T1000 (cell line): ENCODE data around the gene ASS1.

ENCODE experiments used
- DNase-seq: peaks from one replicate; lab custom pipeline; 2025; ENCODE audit warnings: mixed read lengths; lab: John Stamatoyannopoulos, UW

Gene ASS1

DNA sequence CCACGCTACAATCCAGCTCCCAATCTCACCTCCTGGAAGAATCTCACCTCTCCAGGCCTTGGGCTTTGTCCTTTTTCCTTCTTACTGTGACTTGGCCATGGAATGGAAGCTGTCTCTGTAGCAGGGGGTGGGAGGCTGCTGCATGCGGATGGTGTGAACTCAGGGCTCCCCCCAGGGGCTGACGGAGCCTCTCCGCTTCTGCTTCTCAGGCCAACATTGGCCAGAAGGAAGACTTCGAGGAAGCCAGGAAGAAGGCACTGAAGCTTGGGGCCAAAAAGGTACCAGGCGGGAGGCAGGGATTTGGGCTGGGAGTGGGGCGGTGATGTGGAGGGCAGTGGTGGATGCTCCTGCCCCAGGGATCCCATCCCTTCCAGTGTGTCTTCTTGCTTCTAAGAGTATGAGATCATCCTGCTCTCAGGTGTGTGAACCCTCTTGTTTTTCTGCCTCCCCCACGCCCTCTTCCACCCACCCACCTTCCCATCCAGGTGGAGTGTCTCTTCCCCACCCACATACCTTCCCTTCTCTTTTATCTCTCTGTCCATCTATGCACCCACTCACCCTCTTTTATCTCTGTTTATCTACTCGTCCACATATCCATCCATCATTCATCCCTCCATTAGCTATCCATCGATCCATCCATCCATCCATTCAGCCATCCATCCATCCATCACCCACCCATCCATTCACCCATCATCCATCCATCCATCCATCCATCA lies 9.5 kb downstream of the ASS1 start:
- no peak for DNase-seq

DNA sequence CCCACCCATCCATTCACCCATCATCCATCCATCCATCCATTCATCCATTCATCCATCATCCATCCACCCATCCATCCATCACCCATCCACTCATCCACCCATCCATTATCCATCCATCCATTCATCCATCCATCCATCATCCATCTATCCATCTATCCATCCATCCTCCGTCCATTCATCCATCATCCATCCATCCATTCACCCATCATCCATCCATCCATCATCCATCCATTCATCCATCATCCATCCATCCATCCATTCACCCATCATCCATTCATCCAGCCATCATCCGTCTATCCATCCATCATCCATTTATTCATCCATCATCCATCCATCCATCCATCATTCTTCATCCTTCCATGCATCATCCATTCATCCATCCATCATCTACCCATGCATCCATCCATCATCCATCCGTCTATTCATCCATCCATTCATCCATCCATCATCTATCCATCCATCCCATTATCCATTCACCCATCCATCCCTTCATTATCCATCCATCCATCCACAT lies 10.1 kb downstream of the ASS1 start:
- no peak for DNase-seq

DNA sequence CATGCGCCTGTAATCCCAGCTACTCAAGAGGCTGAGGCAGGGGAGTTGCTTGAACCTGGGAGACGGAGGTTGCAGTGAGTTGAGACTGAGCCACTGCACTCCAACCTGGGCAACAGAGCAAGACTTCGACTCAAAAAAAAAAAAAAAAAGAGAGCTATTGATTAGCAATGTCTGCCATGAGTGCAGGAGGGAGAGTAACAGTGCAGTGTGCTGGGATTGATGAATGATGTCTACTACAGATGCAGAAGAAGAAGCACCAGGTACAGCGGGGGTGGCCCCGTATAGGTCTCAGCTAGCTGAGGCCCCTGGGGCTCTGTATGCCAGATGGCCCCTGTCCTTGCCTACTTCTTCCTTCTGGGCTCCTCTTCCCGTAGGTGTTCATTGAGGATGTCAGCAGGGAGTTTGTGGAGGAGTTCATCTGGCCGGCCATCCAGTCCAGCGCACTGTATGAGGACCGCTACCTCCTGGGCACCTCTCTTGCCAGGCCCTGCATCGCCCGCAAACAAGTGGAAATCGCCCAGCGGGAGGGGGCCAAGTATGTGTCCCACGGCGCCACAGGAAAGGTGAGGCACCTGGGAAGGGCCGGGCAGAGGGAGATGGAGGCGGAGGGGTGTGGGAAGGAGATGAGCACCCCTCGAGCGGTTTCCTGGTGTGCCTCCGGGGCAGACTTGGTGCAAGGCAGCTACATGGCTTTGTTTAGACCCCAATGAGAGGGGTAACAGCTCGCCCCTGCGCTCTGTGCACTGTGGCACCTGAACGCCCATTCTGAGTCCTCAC lies 13.5 kb downstream of the ASS1 start:
- DNase-seq, result no peak

DNA sequence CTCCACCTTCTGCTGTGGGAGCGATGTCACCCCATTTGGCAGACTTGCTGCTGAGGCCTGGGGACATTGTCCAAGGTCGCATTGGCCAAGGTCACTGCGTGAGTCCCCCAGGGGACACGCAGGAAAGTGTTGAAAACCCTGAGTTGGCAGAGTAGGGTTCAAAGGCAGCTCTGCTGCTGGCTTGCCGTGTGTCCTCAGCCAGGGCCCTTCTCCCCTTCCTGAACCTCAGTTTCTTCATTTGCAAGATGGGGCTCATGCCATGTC lies 14.0 kb downstream of the ASS1 start:
- no peak for DNase-seq

DNA sequence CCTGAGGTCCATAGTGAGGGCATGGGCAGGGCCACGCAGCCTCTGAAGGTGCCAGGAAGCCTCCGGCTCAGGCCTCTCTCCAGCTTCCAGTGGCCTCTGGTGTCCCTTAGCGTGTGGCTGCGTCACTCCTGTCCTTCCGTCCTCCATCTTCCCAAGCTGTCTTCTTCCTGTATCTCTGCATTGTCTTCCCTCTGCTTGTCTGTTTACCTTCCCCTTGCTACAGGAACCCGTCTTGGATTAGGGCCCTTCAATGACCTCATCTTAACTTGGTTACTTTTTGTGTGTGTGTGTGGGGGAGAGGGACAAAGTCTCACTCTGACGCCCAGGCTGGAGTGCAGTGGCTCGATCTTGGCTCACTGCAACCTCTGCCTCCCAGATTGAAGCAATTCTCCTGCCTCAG lies 14.4 kb downstream of the ASS1 start:
- DNase-seq, result no peak

DNA sequence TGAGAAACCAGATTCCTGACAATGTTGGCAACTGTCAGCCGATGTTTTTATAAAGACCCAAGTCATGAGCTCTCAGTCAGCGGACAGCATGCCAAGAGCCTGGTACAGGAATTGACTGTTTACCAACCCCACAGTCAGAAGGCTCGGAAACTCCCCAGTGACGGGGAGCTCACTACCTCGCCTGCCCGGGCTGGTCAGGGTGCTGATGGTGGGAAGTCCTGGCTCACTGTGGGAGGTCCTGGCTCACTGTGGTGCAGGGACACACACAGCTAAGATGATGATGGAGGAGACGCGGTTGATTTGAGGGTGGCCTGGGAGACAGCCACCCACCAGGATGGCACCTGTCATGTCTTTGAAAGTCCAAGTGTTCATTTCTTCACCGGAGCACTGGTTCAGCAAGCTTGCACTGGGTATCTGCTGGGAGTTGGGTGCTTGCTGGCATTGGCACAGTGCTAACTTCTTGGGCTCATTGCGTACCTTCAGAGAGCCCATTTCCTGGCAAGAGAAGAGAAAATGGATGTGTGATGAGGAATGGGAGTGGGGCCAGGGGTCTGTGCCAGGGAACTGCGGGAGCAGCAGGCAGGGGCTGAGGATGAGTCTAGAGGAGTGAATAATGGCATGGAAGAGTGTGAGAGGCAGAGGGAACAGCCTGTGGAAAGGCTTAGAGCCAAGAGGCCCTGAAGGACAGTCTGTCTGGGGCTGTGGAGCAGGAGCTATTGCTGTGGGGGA lies 15.3 kb downstream of the ASS1 start:
- no peak for DNase-seq

DNA sequence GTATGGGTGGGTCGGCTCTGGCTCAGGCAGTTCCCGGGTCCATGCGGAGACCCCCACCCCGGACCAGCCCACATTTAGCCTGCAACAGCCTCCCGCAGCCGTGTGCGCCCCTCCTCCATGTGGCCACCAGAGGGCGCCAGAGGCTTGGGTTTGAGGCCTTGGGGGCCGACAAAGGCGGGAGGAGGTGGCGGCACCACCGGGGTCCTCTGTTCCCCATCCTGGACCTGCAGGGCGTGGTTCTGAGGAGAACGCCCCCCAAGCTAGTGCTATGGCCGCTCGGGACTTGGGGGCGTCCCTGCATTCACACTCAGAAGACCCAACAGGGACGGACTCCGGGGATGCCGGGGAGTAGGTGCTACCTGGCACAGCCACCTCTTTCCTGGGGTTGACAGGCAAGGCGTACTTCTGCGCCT lies 16.5 kb downstream of the ASS1 start:
- peak; percentile 15 for DNase-seq

DNA sequence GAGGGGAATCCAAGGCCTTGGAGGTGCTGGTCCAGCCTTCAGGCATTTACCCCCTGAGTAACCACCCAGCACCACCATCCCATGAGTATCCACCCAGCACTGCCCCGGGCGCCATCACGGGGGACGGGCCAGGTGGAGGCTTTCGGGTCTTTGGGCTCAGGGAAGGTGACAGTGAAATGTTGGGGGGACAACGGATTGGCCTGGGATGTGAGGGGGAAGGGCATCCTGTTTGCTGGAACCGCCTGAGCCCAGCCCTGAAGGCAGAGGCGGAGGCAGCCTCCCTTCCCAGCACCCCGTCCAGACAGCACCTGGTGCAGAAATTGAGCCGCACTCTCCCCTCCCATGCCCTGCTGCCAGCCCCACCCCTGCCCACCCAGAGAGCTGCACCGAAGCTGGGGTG lies 17.0 kb downstream of the ASS1 start:
- no peak for DNase-seq

DNA sequence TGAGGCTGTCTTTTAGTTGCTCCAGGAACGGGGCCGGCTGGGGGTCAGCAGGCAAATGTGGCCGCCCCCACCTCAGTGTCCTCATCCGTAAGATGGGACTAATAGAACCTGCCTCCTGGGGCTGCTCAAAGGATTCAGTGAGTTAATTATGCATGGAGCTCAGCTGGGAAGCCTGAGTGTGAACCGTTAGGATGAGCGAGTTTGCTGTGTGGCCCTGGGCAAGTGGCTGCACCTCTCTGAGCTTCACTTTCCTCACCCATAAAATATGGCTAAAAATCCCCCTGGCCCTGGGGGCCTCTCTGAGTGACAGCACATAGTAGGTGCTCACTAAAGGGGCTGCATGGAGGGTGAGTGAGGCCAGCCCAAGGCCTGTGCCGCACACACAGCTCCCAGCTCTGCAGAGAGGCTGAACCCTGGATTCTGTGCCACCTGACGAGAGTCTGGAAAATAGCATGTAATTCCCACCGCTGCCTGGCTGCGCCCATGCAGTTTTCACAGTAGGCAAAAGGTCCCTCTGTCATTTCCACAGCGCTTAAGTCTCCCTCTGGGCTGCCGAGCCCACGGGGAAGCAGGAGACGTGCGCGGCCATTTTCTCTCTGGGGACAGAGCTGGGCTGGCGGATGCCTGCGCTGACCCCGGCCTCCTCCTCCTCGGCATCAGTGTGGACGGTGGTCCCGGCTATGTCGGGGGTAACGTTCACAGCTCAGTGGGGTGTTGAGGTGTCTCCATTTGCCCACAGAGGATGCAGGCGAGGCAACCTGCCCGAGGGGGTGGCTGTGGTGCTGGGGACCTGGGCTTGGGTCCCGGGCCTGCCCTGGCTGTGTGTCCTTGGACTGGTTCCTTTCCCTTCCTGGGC lies 18.2 kb downstream of the ASS1 start:
- no peak for DNase-seq

DNA sequence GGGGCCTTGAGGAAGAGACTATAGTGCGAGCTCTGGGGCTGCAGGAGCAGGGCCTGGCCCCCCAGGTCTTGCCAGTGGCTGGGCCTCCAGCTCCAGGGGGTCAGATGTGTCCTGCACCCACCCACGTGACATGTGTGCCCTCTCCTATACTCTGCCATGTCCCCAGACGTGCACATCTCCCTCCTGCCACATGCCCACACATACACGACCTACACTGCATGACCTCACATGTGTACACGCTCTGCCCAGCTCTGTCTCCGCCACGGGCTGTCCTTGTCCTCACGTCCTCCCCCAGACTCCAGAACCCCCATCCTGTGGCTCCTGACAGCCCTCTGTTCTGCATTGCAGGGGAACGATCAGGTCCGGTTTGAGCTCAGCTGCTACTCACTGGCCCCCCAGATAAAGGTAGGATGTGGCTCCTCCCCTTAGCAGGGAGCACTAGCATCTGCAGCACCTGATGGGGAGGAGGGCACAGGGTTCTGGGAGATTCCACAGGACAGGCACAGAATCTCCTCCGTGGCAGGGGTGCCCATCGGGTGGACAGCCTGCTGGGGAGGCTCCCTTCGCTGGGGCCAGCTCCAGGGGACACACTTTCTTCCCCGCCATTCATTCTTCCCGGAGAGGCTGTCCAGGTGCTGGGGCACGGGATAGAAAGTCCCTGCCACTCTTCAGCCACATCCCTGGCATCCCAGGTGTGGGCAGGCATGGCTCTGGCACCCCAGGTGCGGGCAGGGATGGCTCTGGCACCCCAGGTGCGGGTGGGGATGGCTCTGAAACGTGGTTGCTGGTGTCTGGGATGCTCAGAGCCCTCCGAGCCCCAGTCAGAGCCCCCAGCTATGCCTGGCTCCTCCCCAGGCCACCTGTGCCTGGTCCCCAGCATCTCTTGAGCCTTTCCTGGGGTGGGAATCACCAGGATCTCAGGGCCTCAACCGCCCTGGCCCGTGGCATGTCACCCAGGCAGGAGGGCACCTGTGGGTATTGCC lies 19.3 kb downstream of the ASS1 start:
- no peak for DNase-seq

DNA sequence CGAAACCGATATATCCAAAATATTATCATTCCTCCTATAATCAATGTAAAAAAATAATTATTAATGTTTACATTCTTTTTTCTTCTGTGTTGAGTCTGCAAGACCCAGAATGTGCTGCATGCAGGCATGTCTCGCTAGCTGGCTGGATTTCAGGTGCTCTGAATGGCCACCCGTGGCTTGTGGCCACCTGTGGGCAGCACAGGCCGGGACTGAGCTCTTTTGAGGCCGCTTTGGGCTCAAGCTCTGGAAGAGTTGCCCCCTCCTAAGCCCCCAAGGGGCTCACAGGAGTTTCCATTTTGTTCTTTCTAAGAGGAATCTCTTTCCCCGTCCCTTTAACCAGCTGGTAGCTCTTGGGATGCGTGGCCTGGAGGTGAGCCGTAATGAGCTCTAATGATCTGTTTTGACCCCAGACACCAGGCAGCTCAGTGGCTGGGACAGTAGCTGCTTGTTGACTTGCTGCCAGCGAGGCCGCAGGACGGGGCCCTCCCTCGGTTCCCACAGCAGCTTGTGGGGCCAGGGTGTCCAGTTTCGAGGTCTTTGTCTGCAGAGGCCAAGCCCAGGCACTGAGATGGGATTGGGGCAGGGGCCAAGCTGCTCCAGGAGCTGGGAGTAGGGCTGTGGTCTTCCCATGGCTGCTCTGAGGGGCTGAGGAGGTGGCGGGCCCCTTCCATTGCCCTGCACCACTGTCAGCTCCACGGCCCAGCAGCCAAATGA lies 20.8 kb downstream of the ASS1 start:
- DNase-seq, result no peak

DNA sequence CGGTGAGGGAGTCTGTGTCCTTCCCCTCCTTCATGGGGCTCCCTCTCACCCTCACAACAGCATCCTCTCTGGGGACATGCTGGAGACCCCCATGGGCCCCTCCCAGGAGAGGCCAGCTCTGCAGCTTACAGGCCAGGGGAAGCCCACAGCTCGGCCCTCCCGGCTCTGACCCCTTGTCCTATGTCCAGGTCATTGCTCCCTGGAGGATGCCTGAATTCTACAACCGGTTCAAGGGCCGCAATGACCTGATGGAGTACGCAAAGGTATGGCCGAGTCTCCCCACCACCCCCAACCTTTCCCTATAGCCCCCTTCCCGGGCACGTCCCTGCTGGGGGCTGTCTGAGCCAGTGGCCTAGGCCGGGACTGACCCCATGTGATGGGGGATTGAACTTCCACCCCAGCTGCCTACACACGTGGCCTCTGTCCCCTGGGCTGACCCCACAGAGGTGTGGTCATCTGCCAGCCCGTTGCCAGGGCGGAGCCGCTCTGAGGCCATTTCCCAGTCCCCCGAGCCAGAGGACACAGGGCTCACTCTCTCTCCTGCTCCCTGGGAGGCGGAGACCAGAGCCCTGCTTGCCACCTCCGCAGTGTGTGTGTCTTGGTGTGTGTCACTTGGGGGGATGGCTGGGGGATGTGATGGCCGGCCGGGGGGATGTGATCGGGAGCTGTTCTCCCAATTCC lies 21.9 kb downstream of the ASS1 start:
- no peak for DNase-seq

DNA sequence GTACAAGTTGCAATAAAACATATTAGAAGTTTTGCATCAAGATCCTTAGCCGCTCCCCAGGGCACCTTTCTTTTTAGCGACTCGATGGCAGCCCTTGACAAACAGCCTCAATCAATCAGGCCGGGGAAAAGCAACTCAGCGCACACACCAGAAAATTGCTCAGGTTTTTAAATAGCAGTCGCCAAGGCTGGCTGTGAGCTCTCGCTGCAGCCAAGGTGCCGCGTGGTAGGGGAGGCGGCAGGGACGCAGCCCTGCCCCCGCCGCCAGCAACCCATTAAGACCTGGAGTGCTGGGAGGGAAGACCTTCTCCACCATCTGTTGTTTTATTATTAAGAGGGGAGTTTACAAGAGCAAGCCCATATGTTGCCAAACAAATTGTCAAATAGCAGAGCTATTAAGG lies 22.6 kb downstream of the ASS1 start:
- DNase-seq, result no peak

DNA sequence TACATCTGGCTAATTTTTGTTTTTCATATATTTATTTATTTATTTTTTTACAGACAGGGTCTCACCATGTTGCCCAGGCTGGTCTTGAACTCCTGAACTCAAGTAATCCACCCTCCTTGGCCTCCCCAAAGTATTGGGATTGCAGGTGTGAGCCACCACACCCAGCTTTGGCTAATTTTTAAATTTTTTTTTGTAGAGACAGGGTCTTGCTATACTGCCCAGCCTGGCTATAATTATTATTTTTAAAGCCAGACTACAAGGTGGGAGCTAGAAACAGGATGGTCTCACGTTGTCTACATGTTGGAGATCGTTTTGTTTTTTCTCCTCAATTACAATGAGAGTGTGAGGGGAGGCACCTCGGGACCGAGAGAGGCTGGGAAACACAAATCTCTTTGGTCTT lies 23.8 kb downstream of the ASS1 start:
- DNase-seq, result no peak

DNA sequence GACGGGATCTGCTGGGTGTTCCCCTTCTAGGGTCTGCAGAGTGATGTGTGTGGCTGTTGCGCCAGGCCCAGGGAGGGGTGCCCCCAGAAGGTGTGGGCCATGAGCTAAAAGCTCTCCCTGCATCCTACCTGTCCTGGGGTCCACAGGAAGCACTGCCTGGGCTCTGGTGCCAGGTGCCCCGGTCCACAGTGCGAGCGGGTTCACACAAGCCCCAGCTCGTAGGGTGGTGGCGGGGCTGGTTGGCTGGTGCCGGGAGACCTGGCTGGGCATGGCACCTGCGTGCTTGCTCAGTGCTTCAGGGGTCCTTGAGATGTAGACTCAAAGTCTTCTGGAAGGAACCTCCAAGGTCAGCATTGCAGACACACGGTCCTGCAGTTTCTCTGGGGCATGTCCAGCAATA lies 25.5 kb downstream of the ASS1 start:
- no peak for DNase-seq

DNA sequence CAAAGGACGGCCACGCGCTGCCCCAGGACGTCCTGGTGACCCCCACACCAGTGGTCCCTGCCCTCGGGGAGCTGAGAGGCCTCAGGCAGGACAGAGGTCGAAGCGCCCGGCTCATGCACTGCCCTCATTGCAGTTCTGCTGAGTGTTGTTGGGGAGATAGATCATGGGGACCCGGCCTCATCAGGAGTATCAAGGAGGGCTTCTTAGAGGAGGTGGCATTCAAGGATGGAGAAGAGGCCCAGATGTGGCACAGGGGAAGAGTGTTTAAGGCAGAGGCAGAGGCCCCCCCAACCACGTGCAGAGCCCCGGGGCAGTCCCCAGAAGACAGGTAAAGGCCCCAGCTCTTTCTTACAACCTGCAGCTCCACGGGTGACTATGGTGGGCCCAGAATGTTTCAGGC lies 26.2 kb downstream of the ASS1 start:
- DNase-seq, result no peak

DNA sequence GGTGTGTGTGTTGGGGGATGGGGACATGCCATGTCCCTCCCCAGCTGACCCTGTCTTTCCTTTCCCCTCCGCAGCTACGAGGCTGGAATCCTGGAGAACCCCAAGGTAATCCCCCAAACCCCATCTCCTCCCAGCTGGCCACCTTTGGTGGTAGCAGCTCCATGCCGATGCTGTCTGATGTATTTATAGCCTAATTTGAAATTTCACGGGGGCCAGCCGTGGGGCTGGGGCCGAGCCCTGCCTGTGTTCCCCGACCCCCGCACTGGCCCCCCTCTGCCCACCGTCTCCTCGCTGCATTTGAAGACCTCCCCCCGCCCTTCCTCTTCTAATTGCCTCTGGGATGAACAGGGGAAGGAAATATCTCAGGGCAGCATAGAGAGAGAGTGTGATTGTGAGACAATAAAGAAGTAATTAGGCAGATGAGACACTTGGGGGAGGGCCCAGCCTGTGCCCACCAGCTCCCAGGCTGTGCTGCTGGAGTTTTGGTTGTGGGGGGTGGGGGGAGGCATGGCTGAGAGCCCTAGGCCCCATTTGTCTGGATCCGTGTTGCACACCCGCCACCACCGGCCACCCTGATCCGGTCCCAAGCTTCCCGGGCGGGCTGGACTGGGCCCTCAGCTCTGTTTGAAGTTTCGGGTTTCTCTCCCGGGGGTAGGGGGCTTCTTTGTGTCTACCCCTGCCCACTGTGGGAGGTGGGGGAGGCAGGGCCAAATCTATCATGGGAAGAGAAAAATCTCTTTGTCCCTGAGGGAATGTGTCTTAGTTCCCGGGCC lies 26.8 kb downstream of the ASS1 start:
- DNase-seq, result no peak

DNA sequence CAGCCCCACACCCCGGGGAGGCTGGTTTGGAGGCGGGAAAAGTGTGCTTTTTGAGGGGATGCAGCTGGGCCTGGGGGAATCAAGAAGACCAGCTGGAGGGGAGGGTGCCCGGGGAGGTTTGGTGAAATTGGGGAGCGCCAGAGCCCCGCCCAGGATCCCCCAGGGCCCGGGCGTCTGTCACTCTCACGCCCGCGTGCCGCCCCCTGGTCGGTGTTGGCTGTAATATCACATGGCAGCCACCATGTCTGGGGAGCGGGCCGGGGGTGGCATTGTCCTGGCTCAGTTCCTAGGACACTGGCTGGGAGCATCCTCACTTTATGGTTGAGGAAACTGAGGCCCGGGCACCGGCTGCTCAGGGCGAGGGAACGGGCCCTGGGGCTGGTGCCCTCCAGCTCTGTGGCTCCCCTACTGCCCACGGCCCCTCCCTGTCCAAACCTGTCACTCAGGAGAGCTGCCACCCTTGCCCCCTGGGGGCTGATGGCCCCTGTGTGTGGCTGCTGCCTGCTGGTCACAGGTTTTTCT lies 27.5 kb downstream of the ASS1 start:
- DNase-seq, result no peak

DNA sequence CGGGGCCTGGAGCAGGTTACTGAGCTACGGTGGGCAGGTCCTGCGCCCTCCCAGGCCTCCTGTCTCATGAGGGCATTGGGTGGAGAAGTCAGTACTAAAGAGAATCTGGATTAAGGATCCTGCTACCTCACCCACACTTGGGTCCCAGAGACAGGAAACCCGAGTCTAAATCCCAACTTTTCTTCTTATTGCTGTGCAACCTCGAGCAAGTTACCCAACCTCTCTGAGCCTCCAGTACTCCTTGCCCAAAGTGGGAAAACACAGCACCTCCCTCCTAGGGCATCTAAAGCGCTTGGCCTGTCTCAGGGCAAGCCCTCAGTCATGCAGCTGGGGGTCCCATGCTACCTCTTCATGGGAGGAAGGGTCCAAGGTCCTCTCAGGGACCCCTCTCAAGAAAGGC lies 28.2 kb downstream of the ASS1 start:
- no peak for DNase-seq
